ENCODE results near the gene RCBTB2. TPM values are rescaled to one million over a fixed set of nuclear protein-coding genes. Genes with fewer than 3 reads are reported as not detected.

Gene RCBTB2
- total and polyA plus RNA-seq, 2 donors (not counting 3 experiments of a cell fraction or from before 2014, with no cell fraction given) = 10.7 to 12.6 TPM

- Histone ChIP-seq H3K79me2 (ENCODE audit: control insufficient read depth, insufficient read depth, low read length) (no peaks in the 10 kb centered on the region), H3K27ac (ENCODE audit: insufficient read depth, low read depth, low read length) (no peak overlapping the region), H3K4me1 (ENCODE audit: control insufficient read depth, extremely low read depth, insufficient read depth, low read length) (no peaks in the 10 kb centered on the region), H3K9me3 (replicated peaks; ENCODE audit: control insufficient read depth, insufficient read depth, low read length) (no peaks in the 10 kb centered on the region), H4K20me1 (replicated peaks; ENCODE audit: control insufficient read depth, extremely low read depth, insufficient read depth, low read length) (no peaks in the 10 kb centered on the region), H3K4me2 (ENCODE audit: insufficient read depth, low read length) (no peak overlapping the region), H3K4me3 (replicated peaks in 1 of 3; ENCODE audit: insufficient read depth in 1 of 3, low read depth in 1 of 3, low read length in 3 of 3) (no peak overlapping the region), H3K36me3 (ENCODE audit: control insufficient read depth in 2 of 2, extremely low read depth in 1 of 2, insufficient read depth in 2 of 2, low read length in 2 of 2) (no peaks in the 10 kb centered on the region), H3K9me1 (replicated peaks; ENCODE audit: control insufficient read depth, extremely low read depth, insufficient read depth, low read length) (no peaks in the 10 kb centered on the region), H3K9ac (replicated peaks; ENCODE audit: extremely low read depth, insufficient read depth, low read length) (no peak overlapping the region), H2AFZ (ENCODE audit: low read depth, low read length) (no peak overlapping the region), H3K27me3 (ENCODE audit: control insufficient read depth in 2 of 2, insufficient read depth in 2 of 2, low read length in 2 of 2) (no peaks in the 10 kb centered on the region)
- ChIA-PET POLR2A (no interaction called here), CTCF (interaction anchor here (1.0 kb wide), 1 partner anchor 30 kb away, joined by 6 read pairs; no protein-coding TSS in a partner anchor)
- DNase-seq (ENCODE audit: low read depth, low spot score) = no peak
- TF ChIP-seq GATA2 (IDR thresholded peaks at IDR 0.05; ENCODE audit: insufficient read depth, insufficient read length, low read depth, low read length) (no peak), MYC (IDR thresholded peaks at IDR 0.05; ENCODE audit: low read depth, low read length) (no peak), JUN (IDR thresholded peaks at IDR 0.05; ENCODE audit: borderline replicate concordance, insufficient read depth, insufficient read length, low read depth) (no peak), FOS (IDR thresholded peaks at IDR 0.05; ENCODE audit: borderline replicate concordance, insufficient read depth, low read length) (no peak), EZH2 (IDR thresholded peaks at IDR 0.05; ENCODE audit: borderline replicate concordance, low read depth, low read length, severe bottlenecking) (no peak), MAX (IDR thresholded peaks at IDR 0.05; ENCODE audit: insufficient read depth, insufficient read length) (no peak), POLR2A (IDR thresholded peaks at IDR 0.05; ENCODE audit: low read depth, low read length) (no peak), POLR2AphosphoS5 (IDR thresholded peaks at IDR 0.05; ENCODE audit: insufficient read depth, low read depth, low read length) (no peak)
- TF ChIP-seq, protein P1, sequence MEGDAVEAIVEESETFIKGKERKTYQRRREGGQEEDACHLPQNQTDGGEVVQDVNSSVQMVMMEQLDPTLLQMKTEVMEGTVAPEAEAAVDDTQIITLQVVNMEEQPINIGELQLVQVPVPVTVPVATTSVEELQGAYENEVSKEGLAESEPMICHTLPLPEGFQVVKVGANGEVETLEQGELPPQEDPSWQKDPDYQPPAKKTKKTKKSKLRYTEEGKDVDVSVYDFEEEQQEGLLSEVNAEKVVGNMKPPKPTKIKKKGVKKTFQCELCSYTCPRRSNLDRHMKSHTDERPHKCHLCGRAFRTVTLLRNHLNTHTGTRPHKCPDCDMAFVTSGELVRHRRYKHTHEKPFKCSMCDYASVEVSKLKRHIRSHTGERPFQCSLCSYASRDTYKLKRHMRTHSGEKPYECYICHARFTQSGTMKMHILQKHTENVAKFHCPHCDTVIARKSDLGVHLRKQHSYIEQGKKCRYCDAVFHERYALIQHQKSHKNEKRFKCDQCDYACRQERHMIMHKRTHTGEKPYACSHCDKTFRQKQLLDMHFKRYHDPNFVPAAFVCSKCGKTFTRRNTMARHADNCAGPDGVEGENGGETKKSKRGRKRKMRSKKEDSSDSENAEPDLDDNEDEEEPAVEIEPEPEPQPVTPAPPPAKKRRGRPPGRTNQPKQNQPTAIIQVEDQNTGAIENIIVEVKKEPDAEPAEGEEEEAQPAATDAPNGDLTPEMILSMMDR (IDR thresholded peaks at IDR 0.05; ENCODE audit: extremely low read depth in 1 of 2, insufficient read depth in 1 of 2, low read depth in 1 of 2, low read length in 2 of 2) = no peak
- dilution Hi-C loops (cut with MboI; ENCODE audit: extremely low pct_ligation_motif_present, low sequenced_read_pairs) = no loop called here
- FAIRE-seq = no peak
- BruUV-seq (replicated peaks) = no TSS peak
- intact Hi-C loops (cut with micrococcal nuclease) = no loop called here
Observed at GRCh38 chr13:48549658-48550057, 16.8 kb upstream of the RCBTB2 start.

Measured in endothelial cell of umbilical vein (primary cell).